ENCODE data around the gene C19orf38. TPM values are rescaled to one million over a fixed set of nuclear protein-coding genes. Genes with fewer than 3 reads are reported as not detected.
A peak's percentile ranks its signal among the peaks of the same experiment; 100 is the strongest.

Gene C19orf38
- total RNA-seq, 2 donors from 2014 or later, result 0.24 TPM; not detected in 1

GRCh38 chr19:10892256-10892655 lies 44.0 kb downstream of the C19orf38 start:
- H3K4me1 ChIP-seq (ENCODE audit: control insufficient read depth, insufficient read depth, low read length), result no peaks in the 10 kb centered on the region
- H3K9me3 ChIP-seq (ENCODE audit: control insufficient read depth, low read length), result no peaks in the 10 kb centered on the region
- peak overlapping the region; percentile 93 for H3K27ac ChIP-seq (ENCODE audit: low read depth, low read length)
- no peak for DNase-seq
- H3K27me3 ChIP-seq (ENCODE audit: control insufficient read depth, insufficient read depth, low read length, poor library complexity, severe bottlenecking), result no peaks in the 10 kb centered on the region
- H3K4me3 ChIP-seq (ENCODE audit: low read length), result no peak overlapping the region
- H3K9ac ChIP-seq (ENCODE audit: extremely low read depth, low read length, poor library complexity, severe bottlenecking), result no peak overlapping the region
- no peaks in the 10 kb centered on the region for H3K27me3 Mint-ChIP-seq (ENCODE audit: insufficient read depth)
- TF ChIP-seq CTCF (conservative IDR thresholded peaks at IDR 0.05), result no peak
- 94 to 96% methylated on average over 4 to 12 of the region's 13 CpGs for WGBS, 2 experiments (ENCODE audit: insufficient coverage in 1 of 2, insufficient read length in 1 of 2)
- no peak overlapping the region for H3K4me3 Mint-ChIP-seq
- H3K36me3 ChIP-seq (ENCODE audit: control insufficient read depth, insufficient read depth, low read length), result peaks cover 2% of the 10 kb centered on the region
- peak overlapping the region; percentile 56 for H3K27ac Mint-ChIP-seq
- H3K9me3 Mint-ChIP-seq, result no peaks in the 10 kb centered on the region
- no peaks in the 10 kb centered on the region for H3K36me3 Mint-ChIP-seq (ENCODE audit: low read depth)
- peaks cover 46% of the 10 kb centered on the region for H3K4me1 Mint-ChIP-seq

GRCh38 chr19:10894911-10895213 lies 46.6 kb downstream of the C19orf38 start:
- Mint-ChIP-seq H3K36me3 (ENCODE audit: low read depth) (peaks cover 3% of the 10 kb centered on the region), H3K27me3 (ENCODE audit: insufficient read depth) (no peaks in the 10 kb centered on the region), H3K4me3 (no peak overlapping the region), H3K27ac (peak overlapping the region; percentile 42), H3K4me1 (peaks cover 32% of the 10 kb centered on the region), H3K9me3 (no peaks in the 10 kb centered on the region)
- Histone ChIP-seq H3K4me1 (ENCODE audit: control insufficient read depth, insufficient read depth, low read length) (no peaks in the 10 kb centered on the region), H3K27me3 (ENCODE audit: control insufficient read depth, insufficient read depth, low read length, poor library complexity, severe bottlenecking) (no peaks in the 10 kb centered on the region), H3K9me3 (ENCODE audit: control insufficient read depth, low read length) (no peaks in the 10 kb centered on the region), H3K9ac (ENCODE audit: extremely low read depth, low read length, poor library complexity, severe bottlenecking) (no peak overlapping the region), H3K27ac (ENCODE audit: low read depth, low read length) (no peak overlapping the region), H3K36me3 (ENCODE audit: control insufficient read depth, insufficient read depth, low read length) (peaks cover 2% of the 10 kb centered on the region), H3K4me3 (ENCODE audit: low read length) (no peak overlapping the region)
- 85 to 87% methylated on average over 7 of the region's 7 CpGs for WGBS, 2 experiments (ENCODE audit: insufficient coverage in 1 of 2, insufficient read length in 1 of 2)
- peak; percentile 52 for DNase-seq
- TF ChIP-seq CTCF (conservative IDR thresholded peaks at IDR 0.05), result no peak

- no peak overlapping the region for H3K4me3 ChIP-seq (ENCODE audit: low read length)
- H3K9me3 ChIP-seq (ENCODE audit: control insufficient read depth, low read length), result no peaks in the 10 kb centered on the region
- H3K36me3 Mint-ChIP-seq (ENCODE audit: low read depth), result peaks cover 8% of the 10 kb centered on the region
- WGBS, 2 experiments (ENCODE audit: insufficient coverage in 1 of 2, insufficient read length in 1 of 2), result 87 to 89% methylated on average over 5 to 6 of the region's 6 CpGs
- H3K27me3 Mint-ChIP-seq (ENCODE audit: insufficient read depth), result no peaks in the 10 kb centered on the region
- H3K27me3 ChIP-seq (ENCODE audit: control insufficient read depth, insufficient read depth, low read length, poor library complexity, severe bottlenecking), result no peaks in the 10 kb centered on the region
- H3K9me3 Mint-ChIP-seq, result no peaks in the 10 kb centered on the region
- DNase-seq, result peak; percentile 46
- no peaks in the 10 kb centered on the region for H3K4me1 ChIP-seq (ENCODE audit: control insufficient read depth, insufficient read depth, low read length)
- H3K4me1 Mint-ChIP-seq, result peaks cover 32% of the 10 kb centered on the region
- peak overlapping the region; percentile 69 for H3K27ac Mint-ChIP-seq
- H3K9ac ChIP-seq (ENCODE audit: extremely low read depth, low read length, poor library complexity, severe bottlenecking), result no peak overlapping the region
- H3K36me3 ChIP-seq (ENCODE audit: control insufficient read depth, insufficient read depth, low read length), result peaks cover 2% of the 10 kb centered on the region
- H3K27ac ChIP-seq (ENCODE audit: low read depth, low read length), result no peak overlapping the region
- H3K4me3 Mint-ChIP-seq, result no peak overlapping the region
- TF ChIP-seq CTCF (conservative IDR thresholded peaks at IDR 0.05), result no peak
Observed at GRCh38 chr19:10895363-10895762, 47.1 kb downstream of the C19orf38 start.

All from endodermal cell (in vitro differentiated cells).